H1 (cell line): ENCODE data around the gene ELAPOR1. TPM values are rescaled to one million over a fixed set of nuclear protein-coding genes. Genes with fewer than 3 reads are reported as not detected.

Source experiments
- CTCF ChIA-PET: fragments of 300-600 bp; sonication (Branson Sonifier 250); formaldehyde crosslinking; loops from one replicate; lab custom pipeline; 2021; ENCODE audit not compliant: partially characterized antibody; lab: Charles Lee
- POLR2A ChIA-PET: fragments of 300-600 bp; sonication (Branson Sonifier 250); formaldehyde crosslinking; loops from one replicate; lab custom pipeline; 2021; ENCODE audit warnings: inconsistent platforms; ENCODE audit not compliant: partially characterized antibody; lab: Charles Lee
- DNase-seq, 2 experiments: peaks; one replicate each; pipeline versions ENCODE4 v3.0.0 to v3.0.0-alpha.2; 2010 to 2022; ENCODE audit warnings: low spot score in 2 of 2, low read depth in 1 of 2, mixed read lengths in 1 of 2
- FAIRE-seq: peaks from 2 replicates; lab custom pipeline; 2011; peaks lifted over from hg19 to GRCh38; lab: Jason Lieb, UNC
- H2AFZ ChIP-seq: 2 replicates; pipeline ENCODE4 v1.8.1; 2012; ENCODE audit warnings: low read length, inconsistent platforms
- H2AK5ac ChIP-seq: 2 replicates; pipeline ENCODE4 v1.6.1; 2013; ENCODE audit warnings: low read depth, low read length
- H2BK120ac ChIP-seq: replicated peaks from 2 replicates; pipeline ENCODE3; 2013; ENCODE audit warnings: low read depth, low read length, inconsistent platforms
- H2BK12ac ChIP-seq: 2 replicates; pipeline ENCODE4 v1.6.1; 2013; ENCODE audit warnings: low read depth, low read length
- H2BK15ac ChIP-seq: 2 replicates; pipeline ENCODE4 v1.6.1; 2013; ENCODE audit warnings: low read length
- H2BK20ac ChIP-seq: 2 replicates; pipeline ENCODE4 v1.6.1; 2013; ENCODE audit warnings: low read length
- H2BK5ac ChIP-seq: 2 replicates; pipeline ENCODE4 v1.6.1; 2013; ENCODE audit warnings: low read depth, low read length
- H3K14ac ChIP-seq: 2 replicates; pipeline ENCODE4 v1.6.1; 2013; ENCODE audit warnings: inconsistent platforms; ENCODE audit not compliant: insufficient read length
- H3K18ac ChIP-seq: 2 replicates; pipeline ENCODE4 v1.6.1; 2013; ENCODE audit warnings: low read length; ENCODE audit errors: extremely low read depth
- H3K23ac ChIP-seq: 2 replicates; pipeline ENCODE4 v1.6.1; 2013; ENCODE audit warnings: inconsistent platforms; ENCODE audit not compliant: insufficient read length
- H3K23me2 ChIP-seq: 2 replicates; pipeline ENCODE4 v1.6.1; 2013; ENCODE audit warnings: low read depth, low read length
- H3K27ac ChIP-seq: 2 replicates; pipeline ENCODE4 v1.6.1; 2011; ENCODE audit warnings: low read depth, low read length, inconsistent platforms
- H3K27me3 ChIP-seq, 4 experiments: replicated peaks in 1 of 4; 1 replicate in 1 of 4; 2 replicates in 3 of 4; pipeline versions ENCODE4 v1.6.1 to v1.8.1; 2011 to 2013; ENCODE audit warnings: low read length in 3 of 4, mild to moderate bottlenecking in 3 of 4, inconsistent platforms in 2 of 4, mixed read lengths in 2 of 4, moderate library complexity in 1 of 4; ENCODE audit not compliant: control insufficient read depth in 3 of 4, insufficient read depth in 3 of 4; ENCODE audit errors: extremely low read depth in 1 of 4
- H3K36me3 ChIP-seq, 4 experiments: 2 replicates each; pipeline versions ENCODE4 v1.6.1 to v1.8.1; 2011 to 2013; ENCODE audit warnings: mild to moderate bottlenecking in 4 of 4, low read length in 3 of 4, moderate library complexity in 2 of 4, control low read depth in 1 of 4, inconsistent platforms in 1 of 4; ENCODE audit not compliant: insufficient read depth in 4 of 4, control insufficient read depth in 2 of 4
- H3K4ac ChIP-seq: replicated peaks from 2 replicates; pipeline ENCODE3; 2013; ENCODE audit warnings: low read length, low read depth, mixed read lengths, inconsistent platforms; ENCODE audit not compliant: insufficient read length
- H3K4me1 ChIP-seq, 4 experiments: replicated peaks in 1 of 4; 1 replicate in 1 of 4; 2 replicates in 3 of 4; pipeline versions ENCODE4 v1.6.1 to v1.8.1; 2011 to 2013; ENCODE audit warnings: low read length in 3 of 4, inconsistent platforms in 2 of 4, mixed read lengths in 1 of 4; ENCODE audit not compliant: insufficient read depth in 4 of 4, control insufficient read depth in 3 of 4
- H3K4me2 ChIP-seq, 2 experiments: 2 replicates each; pipeline versions ENCODE4 v1.6.1 to v1.8.1; 2011 to 2013; ENCODE audit warnings: low read depth in 2 of 2, low read length in 2 of 2, control low read depth in 1 of 2, inconsistent platforms in 1 of 2, mild to moderate bottlenecking in 1 of 2; ENCODE audit not compliant: insufficient read depth in 1 of 2
- H3K4me3 ChIP-seq, 4 experiments: fragments of 200-600, 300-600 bp in 1 of 4; sonication (generic), shearing (Covaris generic), sonication (Bioruptor Twin) in 1 of 4; 2 replicates each; pipeline versions ENCODE4 v1.5.1 to v1.8.1; 2011 to 2016; ENCODE audit warnings: low read length in 4 of 4, low read depth in 3 of 4, control low read depth in 2 of 4, inconsistent platforms in 2 of 4, mild to moderate bottlenecking in 2 of 4, mixed read lengths in 1 of 4, moderate library complexity in 1 of 4; ENCODE audit not compliant: insufficient read depth in 2 of 4; ENCODE audit errors: extremely low read depth in 1 of 4
- H3K56ac ChIP-seq: replicated peaks from 2 replicates; pipeline ENCODE3; 2013; ENCODE audit warnings: low read depth, mild to moderate bottlenecking, mixed read lengths, low read length, inconsistent platforms; ENCODE audit not compliant: insufficient read length
- H3K79me1 ChIP-seq: 2 replicates; pipeline ENCODE4 v1.6.1; 2013; ENCODE audit warnings: low read depth, low read length, control low read depth
- H3K79me2 ChIP-seq, 2 experiments: 2 replicates each; pipeline versions ENCODE4 v1.6.1 to v1.8.1; 2012 to 2013; ENCODE audit warnings: low read length in 2 of 2, mild to moderate bottlenecking in 2 of 2, inconsistent platforms in 1 of 2; ENCODE audit not compliant: insufficient read depth in 2 of 2, control insufficient read depth in 1 of 2
- H3K9ac ChIP-seq, 4 experiments: replicated peaks in 1 of 4; 1 replicate in 1 of 4; 2 replicates in 3 of 4; pipeline versions ENCODE4 v1.6.1 to v1.8.1; 2011 to 2013; ENCODE audit warnings: low read depth in 3 of 4, low read length in 3 of 4, control low read depth in 2 of 4, mild to moderate bottlenecking in 2 of 4, moderate library complexity in 2 of 4, inconsistent platforms in 1 of 4; ENCODE audit errors: extremely low read depth in 1 of 4
- H3K9me3 ChIP-seq, 2 experiments: 2 replicates each; pipeline versions ENCODE4 v1.6.1 to v1.8.1; 2012 to 2013; ENCODE audit warnings: mild to moderate bottlenecking in 2 of 2, moderate library complexity in 2 of 2, control low read depth in 1 of 2, inconsistent platforms in 1 of 2, low read depth in 1 of 2, low read length in 1 of 2, mixed read lengths in 1 of 2; ENCODE audit not compliant: insufficient read depth in 2 of 2
- H4K20me1 ChIP-seq, 2 experiments: replicated peaks in 1 of 2; 2 replicates each; pipeline versions ENCODE3 to v1.8.1; 2011 to 2013; ENCODE audit warnings: inconsistent platforms in 2 of 2, low read length in 2 of 2, mild to moderate bottlenecking in 1 of 2; ENCODE audit not compliant: insufficient read depth in 2 of 2, control insufficient read depth in 1 of 2
- H4K5ac ChIP-seq: 2 replicates; pipeline ENCODE4 v1.6.1; 2013; ENCODE audit warnings: low read length, low read depth, mixed read lengths, inconsistent platforms; ENCODE audit not compliant: insufficient read length
- H4K8ac ChIP-seq: 2 replicates; pipeline ENCODE4 v1.8.0; 2013; ENCODE audit warnings: mild to moderate bottlenecking, moderate library complexity, low read length, inconsistent platforms; ENCODE audit not compliant: insufficient read depth; ENCODE audit errors: extremely low read depth
- H4K91ac ChIP-seq: replicated peaks from 2 replicates; pipeline ENCODE3; 2013; ENCODE audit warnings: low read length, mixed read lengths, inconsistent platforms; ENCODE audit not compliant: insufficient read length
- ASH2L ChIP-seq: fragments of 200-600, 300-600 bp; sonication (generic); IDR thresholded peaks from one replicate; pipeline ENCODE4 v1.7.1; 2017; ENCODE audit warnings: low read length
- BCL11A ChIP-seq, 2 experiments: IDR thresholded peaks; one replicate each; pipeline ENCODE4 v1.6.1; 2011; ENCODE audit warnings: low read depth in 2 of 2, low read length in 2 of 2, mild to moderate bottlenecking in 2 of 2
- BRCA1 ChIP-seq: IDR thresholded peaks from 2 replicates; pipeline ENCODE4 v1.6.1; 2012; ENCODE audit warnings: low read depth, low read length, improper control_type of control experiment
- CHD1 ChIP-seq: IDR thresholded peaks from 2 replicates; pipeline ENCODE4 v1.6.1; 2012; ENCODE audit warnings: low read depth, low read length, improper control_type of control experiment
- CTBP2 ChIP-seq: IDR thresholded peaks from 2 replicates; pipeline ENCODE4 v1.7.0; 2011; ENCODE audit warnings: borderline replicate concordance, mild to moderate bottlenecking, moderate library complexity, mixed read lengths, low read length; ENCODE audit not compliant: insufficient read depth, insufficient read length
- EZH2 ChIP-seq: fragments of 200-600 bp; sonication (generic); IDR thresholded peaks from 2 replicates; pipeline ENCODE4 v1.7.1; 2012; ENCODE audit warnings: low read depth, mild to moderate bottlenecking, moderate library complexity, low read length, inconsistent platforms; ENCODE audit not compliant: severe bottlenecking
- GABPA ChIP-seq: IDR thresholded peaks from 2 replicates; pipeline ENCODE4 v1.6.1; 2011; ENCODE audit warnings: mild to moderate bottlenecking, low read length, moderate library complexity, borderline replicate concordance; ENCODE audit not compliant: insufficient read depth
- HDAC6 ChIP-seq: IDR thresholded peaks from one replicate; pipeline ENCODE4 v1.7.1; 2012; ENCODE audit warnings: low read depth, mild to moderate bottlenecking, inconsistent platforms, low read length, moderate library complexity
- KDM1A ChIP-seq: fragments of 200-600, 300-600 bp; sonication (generic); IDR thresholded peaks from 2 replicates; pipeline ENCODE4 v1.7.1; 2016; ENCODE audit warnings: mild to moderate bottlenecking, low read length, borderline replicate concordance
- KDM5A ChIP-seq: fragments of 200-600 bp; IDR thresholded peaks from 2 replicates; pipeline ENCODE4 v1.7.1; 2012; ENCODE audit warnings: mild to moderate bottlenecking, low read length, inconsistent platforms, mixed read lengths
- POLR2A ChIP-seq, 2 experiments: IDR thresholded peaks; 1 replicate in 1 of 2; 2 replicates in 1 of 2; pipeline ENCODE4 v1.6.1; 2011; ENCODE audit warnings: low read depth in 2 of 2, low read length in 2 of 2, mild to moderate bottlenecking in 2 of 2; ENCODE audit errors: control extremely low read depth in 1 of 2
- RNF2 ChIP-seq: fragments of 200-900, 300-1000 bp; sonication (generic); IDR thresholded peaks from 2 replicates; pipeline ENCODE4 v1.7.1; 2016; ENCODE audit warnings: borderline replicate concordance, low read depth, mild to moderate bottlenecking, antibody characterized with exemption, low read length; ENCODE audit not compliant: poor library complexity, severe bottlenecking; ENCODE audit errors: missing control alignments
- SRF ChIP-seq: IDR thresholded peaks from 2 replicates; pipeline ENCODE4 v1.6.1; 2011; ENCODE audit warnings: mild to moderate bottlenecking, low read depth, low read length, moderate library complexity
- SUZ12 ChIP-seq: fragments of 200-600 bp; sonication (generic); IDR thresholded peaks from 2 replicates; pipeline ENCODE4 v1.6.1; 2012; ENCODE audit warnings: mild to moderate bottlenecking, inconsistent platforms, low read length, moderate library complexity, mixed read lengths
- TCF12 ChIP-seq: IDR thresholded peaks from 2 replicates; pipeline ENCODE4 v1.6.1; 2011; ENCODE audit warnings: low read depth, mild to moderate bottlenecking, low read length
- WGBS, 2 experiments: shearing (Covaris generic) in 1 of 2; methylation state at CpG; one replicate each; pipeline versions ENCODE4 v1.1.6 to v1.1.7; 2013 to 2015; ENCODE audit warnings: low lambda C conversion rate in 2 of 2, mixed read lengths in 2 of 2, inconsistent platforms in 1 of 2, low coverage in 1 of 2, missing lambda C conversion rate in 1 of 2; ENCODE audit not compliant: insufficient replicate concordance in 2 of 2, insufficient coverage in 1 of 2, insufficient read length in 1 of 2; ENCODE audit errors: extremely low coverage in 1 of 2, missing lambda C conversion rate in 1 of 2; 5-methylcytosine and 5-hydroxymethylcytosine counted together
- polyA plus RNA-seq, 7 experiments: library from polyadenylated mRNA; depleted of rRNA in 3 of 7; stranded (reverse) in 5 of 7; unstranded in 2 of 7; fragments of >200 nt in 5 of 7; fragments of 200-250 nt in 2 of 7; gene quantifications; 1 replicate in 5 of 7; 2 replicates in 1 of 7; 4 replicates in 1 of 7; pipeline versions ENCODE4 v1.2.1 to v1.2.3, GENCODE V29; 2011 to 2013; ENCODE audit warnings: missing spikeins in 2 of 7, mixed read lengths in 2 of 7
- total RNA-seq: library from RNA; stranded (reverse); fragmentation: NEBNext Ultra II Directional; extraction: Animal tissue kit (Norgen Biotek cat#: 25700); gene quantifications from 2 replicates; pipeline ENCODE4 v1.2.1, GENCODE V29; 2021

The ELAPOR1 gene
- total and polyA plus RNA-seq, 2 of the 8 experiments (the other 6 are each of a cell fraction or from before 2014, with no cell fraction given), result 1.2 to 2.5 TPM

- H3K23me2 ChIP-seq, result no peaks in the 10 kb centered on the region
- no peak overlapping the region for H2BK12ac ChIP-seq
- H3K56ac ChIP-seq, result no peak overlapping the region
- no peak overlapping the region for H3K14ac ChIP-seq
- no peak overlapping the region for H2BK120ac ChIP-seq
- H3K4me2 ChIP-seq, result no peak overlapping the region
- H3K18ac ChIP-seq, result no peak overlapping the region
- no peaks in the 10 kb centered on the region for H3K79me1 ChIP-seq
- H2AFZ ChIP-seq, result no peak overlapping the region
- 66% methylated on average over 2 of the region's 2 CpGs; no CpG with 5 or more reads in 1 of the 2 experiments for WGBS, 2 experiments
- no peak overlapping the region for H3K23ac ChIP-seq
- no peak overlapping the region for H4K8ac ChIP-seq
- POLR2A ChIA-PET, result interaction anchor here (1.0 to 1.1 kb wide), 2 partner anchors 9 to 26 kb away, joined by 3 read pairs; no protein-coding TSS in a partner anchor
- H3K9me3 ChIP-seq, result no peaks in the 10 kb centered on the region
- H4K5ac ChIP-seq, result no peak overlapping the region
- no peak overlapping the region for H2BK15ac ChIP-seq
- H3K27ac ChIP-seq, result no peak overlapping the region
- no peak overlapping the region for H3K4me3 ChIP-seq
- CTCF ChIA-PET, result interaction anchor here (1.1 to 2.7 kb wide), 5 partner anchors 10 to 108 kb away, joined by 3 to 7 read pairs (median 4); no protein-coding TSS in a partner anchor
- no peak for DNase-seq
- no peaks in the 10 kb centered on the region for H4K20me1 ChIP-seq
- FAIRE-seq, result no peak
- no peak overlapping the region for H2AK5ac ChIP-seq
- H3K36me3 ChIP-seq, result no peaks in the 10 kb centered on the region
- peaks cover 0 to 2% (median 0%) of the 10 kb centered on the region in 4 experiments; a peak in 1 of 7 replicates for H3K27me3 ChIP-seq
- no peak overlapping the region for H3K9ac ChIP-seq
- H3K79me2 ChIP-seq, result no peaks in the 10 kb centered on the region
- H3K4me1 ChIP-seq, result no peaks in the 10 kb centered on the region
- no peak overlapping the region for H4K91ac ChIP-seq
- H3K4ac ChIP-seq, result no peak overlapping the region
- no peak overlapping the region for H2BK5ac ChIP-seq
- H2BK20ac ChIP-seq, result no peak overlapping the region
- TF ChIP-seq POLR2A (IDR thresholded peaks at IDR 0.05; ENCODE audit: control extremely low read depth in 1 of 2, low read depth in 2 of 2, low read length in 2 of 2) (no peak), RNF2 (no peak), GABPA (no peak), SRF (no peak), KDM5A (no peak), SUZ12 (no peak), HDAC6 (no peak), BRCA1 (no peak), CTBP2 (no peak), BCL11A (IDR thresholded peaks at IDR 0.05; ENCODE audit: low read depth in 2 of 2, low read length in 2 of 2) (no peak), EZH2 (no peak), KDM1A (no peak), TCF12 (no peak), CHD1 (no peak), ASH2L (no peak)
These were observed 17.1 kb downstream of the ELAPOR1 start for GRCh38 chr1:109131059-109131458.
